Liver (tissue), 4 donors: ENCODE results near the gene FABP3. TPM values are rescaled to one million over a fixed set of nuclear protein-coding genes. Genes with fewer than 3 reads are reported as not detected.

Experiments
- polyA plus RNA-seq, 2 donors: library from polyadenylated mRNA; stranded (reverse) in 1 of 2; unstranded in 1 of 2; fragments of 200-250 nt in 1 of 2; fragments of >200 nt in 1 of 2; fragmentation: Nextera tagmentation in 1 of 2; extraction: Ambion mirVana in 1 of 2; gene quantifications; one replicate each; pipeline versions ENCODE4 v1.2.1 to v1.2.3, GENCODE V29; 2013 to 2015
- total RNA-seq, 2 donors: library from RNA; depleted of rRNA; stranded (reverse); fragments of >200 nt; gene quantifications; one replicate each; pipeline ENCODE4 v1.2.3, GENCODE V29; 2014
- donor health status: healthy.
- donor health status: healthy.
- donor health status: healthy.

Gene FABP3
- total and polyA plus RNA-seq, 4 donors = 2.8 to 28.2 (median 5.2) TPM

Other genes with a start within 250 kb of the FABP3 start
- gene NKAIN1, start 133.2 kb downstream of the FABP3 start, total RNA-seq = not detected
- gene NKAIN1, start 133.2 kb downstream of the FABP3 start, polyA plus RNA-seq = not detected
- gene SNRNP40, start 76.3 kb downstream of the FABP3 start, total RNA-seq = 10 to 100 TPM; 26.9 to 74.3 TPM
- gene SNRNP40, start 76.3 kb downstream of the FABP3 start, polyA plus RNA-seq = 10 to 100 TPM; 12.3 to 12.7 TPM
- gene ZCCHC17, start 76.0 kb downstream of the FABP3 start, total RNA-seq = 1 to 10 TPM; 7.4 to 9.0 TPM
- 10 to 100 TPM in 1 of 2 donors, 1 to 10 TPM in 1; 9.4 to 15.1 TPM for gene ZCCHC17, start 76.0 kb downstream of the FABP3 start, polyA plus RNA-seq
- gene SERINC2, start 40.1 kb upstream of the FABP3 start, total RNA-seq = 10 to 100 TPM in 1 of 2 donors, 1 to 10 TPM in 1; 4.9 to 27.8 TPM
- gene SERINC2, start 40.1 kb upstream of the FABP3 start, polyA plus RNA-seq = 10 to 100 TPM; 49.6 to 66.4 TPM
- gene TINAGL1, start 203.4 kb upstream of the FABP3 start, total RNA-seq = 10 to 100 TPM; 16.1 to 52.9 TPM
- 10 to 100 TPM in 1 of 2 donors, 1 to 10 TPM in 1; 8.7 to 35.0 TPM for gene TINAGL1, start 203.4 kb upstream of the FABP3 start, polyA plus RNA-seq
- not detected for gene HCRTR1, start 244.6 kb upstream of the FABP3 start, total RNA-seq
- under 1 TPM in 1 of 2 donors, not detected in 1; 0.06 TPM for gene HCRTR1, start 244.6 kb upstream of the FABP3 start, polyA plus RNA-seq